Keratinocyte (primary cell): ENCODE results near the gene NCR2. TPM values are rescaled to one million over a fixed set of nuclear protein-coding genes. Genes with fewer than 3 reads are reported as not detected.

Source experiments
- DNase-seq: peaks from one replicate; pipeline ENCODE4 v3.0.0-alpha.2; 2011; ENCODE audit warnings: low read depth, missing footprints, low spot score
- FAIRE-seq: peaks from 2 replicates; lab custom pipeline; 2011; peaks lifted over from hg19 to GRCh38; lab: Jason Lieb, UNC
- H2AFZ ChIP-seq: 2 replicates; pipeline ENCODE4 v1.6.0; 2012; ENCODE audit warnings: low read length, control low read depth, inconsistent platforms; ENCODE audit not compliant: control insufficient read depth
- H3K27ac ChIP-seq: 2 replicates; pipeline ENCODE4 v1.5.1; 2011; ENCODE audit warnings: low read length; ENCODE audit not compliant: control insufficient read depth, insufficient read depth
- H3K27me3 ChIP-seq: 3 replicates; pipeline ENCODE4 v1.6.0; 2011; ENCODE audit warnings: low read length; ENCODE audit not compliant: control insufficient read depth, insufficient read depth; ENCODE audit errors: extremely low read depth
- H3K36me3 ChIP-seq, 2 experiments: 2 replicates in 1 of 2; 3 replicates in 1 of 2; pipeline ENCODE4 v1.5.1; 2011; ENCODE audit warnings: low read length in 2 of 2, mild to moderate bottlenecking in 1 of 2; ENCODE audit not compliant: control insufficient read depth in 2 of 2, insufficient read depth in 2 of 2; ENCODE audit errors: extremely low read depth in 1 of 2
- H3K4me1 ChIP-seq: 3 replicates; pipeline ENCODE4 v1.5.1; 2011; ENCODE audit warnings: low read length; ENCODE audit not compliant: control insufficient read depth, insufficient read depth; ENCODE audit errors: extremely low read depth
- H3K4me2 ChIP-seq: 3 replicates; pipeline ENCODE4 v1.6.0; 2011; ENCODE audit warnings: low read depth, low read length; ENCODE audit not compliant: control insufficient read depth, insufficient read depth; ENCODE audit errors: extremely low read depth
- H3K4me3 ChIP-seq, 3 experiments: fragments of 200-600 bp in 1 of 3; sonication (generic) in 1 of 3; 2 replicates in 2 of 3; 3 replicates in 1 of 3; pipeline ENCODE4 v1.5.1; 2011 to 2016; ENCODE audit warnings: low read length in 3 of 3, mild to moderate bottlenecking in 3 of 3, control low read depth in 2 of 3, inconsistent platforms in 1 of 3, low read depth in 1 of 3, mixed read lengths in 1 of 3, mixed run types in 1 of 3, moderate library complexity in 1 of 3; ENCODE audit not compliant: control insufficient read depth in 2 of 3, insufficient read depth in 2 of 3; ENCODE audit errors: extremely low read depth in 1 of 3
- H3K79me2 ChIP-seq: 2 replicates; pipeline ENCODE4 v1.6.0; 2012; ENCODE audit warnings: low read length; ENCODE audit not compliant: control insufficient read depth, insufficient read depth
- H3K9ac ChIP-seq: 3 replicates; pipeline ENCODE4 v1.6.0; 2011; ENCODE audit warnings: low read length; ENCODE audit not compliant: control insufficient read depth, insufficient read depth; ENCODE audit errors: extremely low read depth
- H3K9me1 ChIP-seq: 3 replicates; pipeline ENCODE4 v1.6.0; 2011; ENCODE audit warnings: low read length; ENCODE audit not compliant: control insufficient read depth, insufficient read depth; ENCODE audit errors: extremely low read depth
- H3K9me3 ChIP-seq: 2 replicates; pipeline ENCODE4 v1.5.1; 2012; ENCODE audit warnings: low read depth, low read length; ENCODE audit not compliant: control insufficient read depth
- H4K20me1 ChIP-seq: 3 replicates; pipeline ENCODE4 v1.6.0; 2011; ENCODE audit warnings: low read length; ENCODE audit not compliant: control insufficient read depth, insufficient read depth; ENCODE audit errors: extremely low read depth
- CTCF ChIP-seq, 3 experiments: IDR thresholded peaks in 1 of 3; conservative IDR thresholded peaks in 1 of 3; optimal IDR thresholded peaks in 1 of 3; 2 replicates in 2 of 3; 3 replicates in 1 of 3; pipeline versions ENCODE3 to v1.5.1; 2011; ENCODE audit warnings: low read length in 3 of 3, mild to moderate bottlenecking in 3 of 3, moderate library complexity in 2 of 3, control low read depth in 1 of 3, inconsistent platforms in 1 of 3; ENCODE audit not compliant: insufficient read depth in 2 of 3; ENCODE audit errors: extremely low read depth in 1 of 3
- EZH2 ChIP-seq: IDR thresholded peaks from one replicate; pipeline ENCODE4 v1.6.1; 2012; ENCODE audit warnings: inconsistent platforms, mild to moderate bottlenecking, low read length, moderate library complexity
- dilution Hi-C: fragments of 300-500 bp; cut with MboI; formaldehyde crosslinking; loops from one replicate; pipeline ENCODE4 v1.7.0; 2020; ENCODE audit warnings: low sequenced_read_pairs; ENCODE audit not compliant: extremely low pct_ligation_motif_present
- polyA plus RNA-seq, 5 experiments: library from polyadenylated mRNA; depleted of rRNA in 3 of 5; stranded (reverse) in 3 of 5; stranded (forward) in 1 of 5; unstranded in 1 of 5; fragments of >200 nt; gene quantifications; 1 replicate in 1 of 5; 2 replicates in 3 of 5; 3 replicates in 1 of 5; pipeline versions ENCODE4 v1.2.1 to v1.2.3, GENCODE V29; 2011 to 2012; ENCODE audit warnings: missing spikeins in 2 of 5, low read depth in 1 of 5, low replicate concordance in 1 of 5

The NCR2 gene
- polyA plus RNA-seq, 1 donor (not counting 4 experiments of a cell fraction or from before 2014, with no cell fraction given), result not detected

GRCh38 chr6:41306187-41306854 lies 29.1 kb upstream of the NCR2 start:
- H3K9ac ChIP-seq, result no peak overlapping the region
- H3K36me3 ChIP-seq, result no peaks in the 10 kb centered on the region
- H3K79me2 ChIP-seq, result no peaks in the 10 kb centered on the region
- no peak overlapping the region for H2AFZ ChIP-seq
- H3K4me3 ChIP-seq, result no peak overlapping the region
- FAIRE-seq (no peak), DNase-seq (no peak)
- no peaks in the 10 kb centered on the region for H3K4me1 ChIP-seq
- H4K20me1 ChIP-seq, result no peaks in the 10 kb centered on the region
- dilution Hi-C loops, result no loop called here
- H3K9me1 ChIP-seq, result no peaks in the 10 kb centered on the region
- TF ChIP-seq CTCF (optimal IDR thresholded peaks at IDR 0.05 in 1 of 3, IDR thresholded peaks at IDR 0.05 in 1 of 3, conservative IDR thresholded peaks at IDR 0.05 in 1 of 3; ENCODE audit: extremely low read depth in 1 of 3, insufficient read depth in 2 of 3, low read length in 3 of 3) (peak; percentile 41 to 53 (median 52)), EZH2 (no peak)
- no peak overlapping the region for H3K4me2 ChIP-seq
- no peak overlapping the region for H3K27ac ChIP-seq
- H3K9me3 ChIP-seq, result no peaks in the 10 kb centered on the region
- peaks cover 18% of the 10 kb centered on the region for H3K27me3 ChIP-seq

GRCh38 chr6:41315203-41315602 lies 20.2 kb upstream of the NCR2 start:
- H3K27me3 ChIP-seq, result peaks cover 19% of the 10 kb centered on the region
- FAIRE-seq, result no peak

More at GRCh38 chr6:41315203-41315602, 20.2 kb upstream of the NCR2 start:
- H3K9ac ChIP-seq, result no peak overlapping the region
- no peaks in the 10 kb centered on the region for H3K79me2 ChIP-seq
- H3K27ac ChIP-seq, result no peak overlapping the region
- no peaks in the 10 kb centered on the region for H3K9me1 ChIP-seq
- dilution Hi-C loops, result no loop called here
- H3K9me3 ChIP-seq, result no peaks in the 10 kb centered on the region
- H2AFZ ChIP-seq, result no peak overlapping the region
- H3K4me3 ChIP-seq, result no peak overlapping the region
- no peak for DNase-seq
- TF ChIP-seq EZH2 (no peak), CTCF (optimal IDR thresholded peaks at IDR 0.05 in 1 of 3, IDR thresholded peaks at IDR 0.05 in 1 of 3, conservative IDR thresholded peaks at IDR 0.05 in 1 of 3; ENCODE audit: extremely low read depth in 1 of 3, insufficient read depth in 2 of 3, low read length in 3 of 3) (no peak)
- H3K36me3 ChIP-seq, result no peaks in the 10 kb centered on the region
- peaks cover 2% of the 10 kb centered on the region for H4K20me1 ChIP-seq
- H3K4me1 ChIP-seq, result no peaks in the 10 kb centered on the region
- H3K4me2 ChIP-seq, result no peak overlapping the region
